Thoracic aorta (tissue), 2 donors: Measurements from ENCODE around the gene PROZ. TPM values are rescaled to one million over a fixed set of nuclear protein-coding genes. Genes with fewer than 3 reads are reported as not detected.

ENCODE experiments used
- ATAC-seq: fragments of 150-250 bp; one replicate; pipeline ENCODE4 v1.8.0; 2017; ENCODE audit warnings: low read depth; ENCODE audit not compliant: insufficient number of reproducible peaks, low FRiP score
- DNase-seq: peaks from one replicate; pipeline ENCODE4 v3.0.0-alpha.2; 2020; ENCODE audit warnings: low spot score
- H3K27ac ChIP-seq, 2 donors: fragments of 200-600 bp; sonication (generic); 1 replicate in 1 of 2; 2 replicates in 1 of 2; pipeline ENCODE4 v1.5.1; 2016; ENCODE audit warnings: mild to moderate bottlenecking in 2 of 2, moderate library complexity in 2 of 2
- H3K27me3 ChIP-seq: fragments of 200-600 bp; sonication (generic); replicated peaks from 2 replicates; pipeline ENCODE4 v1.6.0; 2016; ENCODE audit warnings: mild to moderate bottlenecking; ENCODE audit not compliant: insufficient read depth
- H3K36me3 ChIP-seq: fragments of 200-600 bp; sonication (generic); one replicate; pipeline ENCODE4 v1.5.1; 2016
- H3K4me1 ChIP-seq, 2 donors: fragments of 200-600 bp; sonication (generic); 1 replicate in 1 of 2; 2 replicates in 1 of 2; pipeline versions ENCODE4 v1.5.1 to v1.6.0; 2016; ENCODE audit warnings: low read depth in 2 of 2, mild to moderate bottlenecking in 1 of 2; ENCODE audit not compliant: control insufficient read depth in 1 of 2
- H3K4me3 ChIP-seq: fragments of 200-600 bp; sonication (generic); 2 replicates; pipeline ENCODE4 v1.5.1; 2016; ENCODE audit warnings: mild to moderate bottlenecking
- H3K9me3 ChIP-seq: fragments of 200-600 bp; sonication (generic); 2 replicates; pipeline ENCODE4 v1.5.1; 2016
- total RNA-seq, 2 donors: library from RNA; depleted of rRNA; stranded (reverse); fragments of >200 nt; gene quantifications; one replicate each; pipeline versions ENCODE4 v1.1.0 to v1.2.3, GENCODE V29; 2016
- TF ChIP-seq, protein P1 (sequence below): fragments of 200-600 bp; sonication (generic); IDR thresholded peaks from one replicate; pipeline ENCODE4 v1.5.1; 2019; ENCODE audit warnings: antibody characterized with exemption

PROZ gene
- total RNA-seq, 2 donors from 2014 or later, result not detected

DNA sequence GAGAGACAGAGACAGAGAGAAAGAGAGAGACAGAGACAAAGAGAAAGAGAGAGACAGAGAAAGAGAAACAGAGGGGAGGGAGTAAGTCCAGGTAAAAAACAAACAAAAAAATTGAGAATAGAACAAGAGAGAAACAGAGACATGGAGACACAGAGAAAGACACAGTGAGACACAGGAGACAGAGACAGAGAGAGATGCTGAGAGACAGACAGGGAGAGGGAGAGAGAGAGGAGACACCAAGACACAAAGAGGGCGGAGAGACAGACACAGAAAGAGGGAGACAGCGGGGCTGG is 5.8 kb upstream of the PROZ start:
- no peak overlapping the region for H3K27ac ChIP-seq
- no peaks in the 10 kb centered on the region for H3K27me3 ChIP-seq
- peaks cover 7 to 17% of the 10 kb centered on the region in 2 donors for H3K4me1 ChIP-seq
- no peaks in the 10 kb centered on the region for H3K9me3 ChIP-seq
- TF ChIP-seq, protein P1, sequence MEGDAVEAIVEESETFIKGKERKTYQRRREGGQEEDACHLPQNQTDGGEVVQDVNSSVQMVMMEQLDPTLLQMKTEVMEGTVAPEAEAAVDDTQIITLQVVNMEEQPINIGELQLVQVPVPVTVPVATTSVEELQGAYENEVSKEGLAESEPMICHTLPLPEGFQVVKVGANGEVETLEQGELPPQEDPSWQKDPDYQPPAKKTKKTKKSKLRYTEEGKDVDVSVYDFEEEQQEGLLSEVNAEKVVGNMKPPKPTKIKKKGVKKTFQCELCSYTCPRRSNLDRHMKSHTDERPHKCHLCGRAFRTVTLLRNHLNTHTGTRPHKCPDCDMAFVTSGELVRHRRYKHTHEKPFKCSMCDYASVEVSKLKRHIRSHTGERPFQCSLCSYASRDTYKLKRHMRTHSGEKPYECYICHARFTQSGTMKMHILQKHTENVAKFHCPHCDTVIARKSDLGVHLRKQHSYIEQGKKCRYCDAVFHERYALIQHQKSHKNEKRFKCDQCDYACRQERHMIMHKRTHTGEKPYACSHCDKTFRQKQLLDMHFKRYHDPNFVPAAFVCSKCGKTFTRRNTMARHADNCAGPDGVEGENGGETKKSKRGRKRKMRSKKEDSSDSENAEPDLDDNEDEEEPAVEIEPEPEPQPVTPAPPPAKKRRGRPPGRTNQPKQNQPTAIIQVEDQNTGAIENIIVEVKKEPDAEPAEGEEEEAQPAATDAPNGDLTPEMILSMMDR, result no peak
- H3K4me3 ChIP-seq, result peak overlapping the region; percentile 72
- ATAC-seq, result no peak
- no peaks in the 10 kb centered on the region for H3K36me3 ChIP-seq
- no peak for DNase-seq

DNA sequence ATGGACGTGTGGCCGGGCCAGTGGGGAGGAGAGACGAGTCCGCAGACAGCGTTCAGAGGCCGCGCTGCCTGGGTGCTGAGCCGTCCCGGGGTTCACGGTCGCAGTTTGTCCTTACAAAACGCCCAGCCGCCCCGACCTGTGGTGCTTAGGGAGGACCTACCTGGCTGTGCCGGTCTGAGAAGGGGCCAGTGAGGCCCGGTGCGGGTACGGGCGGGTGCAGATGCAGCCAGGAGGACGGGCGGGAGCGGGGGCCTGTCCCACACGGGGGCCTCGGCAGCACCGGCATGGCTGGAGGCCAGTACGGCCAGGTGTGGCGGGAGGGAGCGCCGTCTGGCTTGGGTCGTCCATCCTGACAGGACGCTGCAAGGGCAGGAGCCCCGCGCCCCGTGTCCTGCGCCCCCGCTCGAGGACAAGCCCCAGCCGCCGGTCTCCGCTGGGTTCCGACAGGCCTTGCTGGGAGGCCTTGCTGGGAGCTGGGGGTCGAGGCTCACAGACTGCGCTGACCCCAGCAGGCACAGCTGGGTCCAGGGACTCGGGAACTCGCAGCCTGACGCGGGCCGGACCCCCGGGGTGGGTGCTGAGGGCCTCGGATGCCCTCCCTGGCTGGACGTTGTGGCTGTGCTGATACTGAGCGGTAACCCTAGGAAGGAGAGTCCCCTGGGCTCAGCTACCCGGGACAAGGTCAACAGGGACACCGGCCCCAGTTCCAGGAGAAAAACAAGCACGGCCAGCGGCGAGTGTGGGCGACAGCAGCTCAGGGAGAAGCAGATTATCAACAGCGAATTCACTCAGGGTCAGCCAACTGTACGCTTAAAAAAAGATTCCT is 5.3 kb upstream of the PROZ start:
- H3K4me1 ChIP-seq, result peaks cover 7 to 17% of the 10 kb centered on the region in 2 donors
- H3K27me3 ChIP-seq, result no peaks in the 10 kb centered on the region
- ATAC-seq (peak; percentile 18), DNase-seq (no peak)
- H3K27ac ChIP-seq, result peak overlapping the region; percentile 36 to 65
- peak overlapping the region; percentile 72 for H3K4me3 ChIP-seq
- no peaks in the 10 kb centered on the region for H3K36me3 ChIP-seq
- H3K9me3 ChIP-seq, result no peaks in the 10 kb centered on the region
- TF ChIP-seq, protein P1, result no peak

DNA sequence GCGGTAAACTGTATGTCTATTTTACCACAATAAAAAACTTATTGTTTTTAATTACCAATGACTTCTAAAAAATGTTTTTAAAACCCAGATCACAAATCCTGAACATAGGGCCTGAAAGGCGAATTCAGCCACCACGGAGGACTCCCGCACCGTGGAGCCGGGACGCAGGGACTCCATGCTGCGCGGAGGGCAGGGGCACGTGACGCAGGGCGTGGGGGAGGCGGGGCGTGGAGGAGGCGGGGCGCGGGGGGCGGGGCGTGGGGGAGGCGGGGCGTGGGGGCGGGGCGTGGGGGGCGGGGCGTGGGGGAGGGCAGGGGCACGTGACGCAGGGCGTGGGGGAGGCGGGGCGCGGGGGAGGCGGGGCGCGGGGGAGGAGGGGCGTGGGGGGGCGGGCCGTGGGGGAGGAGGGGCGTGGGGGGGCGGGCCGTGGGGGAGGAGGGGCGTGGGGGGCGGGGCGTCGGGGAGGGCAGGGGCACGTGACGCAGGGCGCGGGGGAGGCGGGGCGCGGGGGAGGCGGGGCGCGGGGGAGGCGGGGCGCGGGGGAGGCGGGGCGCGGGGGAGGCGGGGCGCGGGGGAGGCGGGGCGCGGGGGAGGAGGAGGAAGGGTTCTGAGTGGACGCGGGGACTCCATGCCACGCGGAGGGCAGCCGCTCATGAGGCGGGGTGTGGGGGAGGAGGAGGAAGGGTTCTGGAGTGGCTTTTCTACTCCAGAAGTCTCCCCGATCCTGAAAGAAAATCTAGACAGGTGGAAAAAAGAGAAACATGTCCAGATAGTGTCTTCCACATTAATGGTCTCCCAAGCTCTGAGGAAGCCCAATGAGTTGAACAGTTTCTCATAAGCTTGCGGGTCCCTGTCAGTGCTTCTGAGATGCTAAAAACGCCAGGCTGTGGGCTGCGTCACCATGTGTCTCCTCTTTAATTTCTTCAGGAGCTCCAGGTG is 4.4 kb upstream of the PROZ start:
- Histone ChIP-seq H3K27me3 (no peaks in the 10 kb centered on the region), H3K9me3 (no peaks in the 10 kb centered on the region), H3K4me3 (peak overlapping the region; percentile 72), H3K27ac (peak overlapping the region; percentile 36 to 65), H3K4me1 (peaks cover 7 to 17% of the 10 kb centered on the region in 2 donors), H3K36me3 (no peaks in the 10 kb centered on the region)
- ATAC-seq (peak; percentile 37), DNase-seq (peak; percentile 38)
- TF ChIP-seq, protein P1, result no peak

DNA sequence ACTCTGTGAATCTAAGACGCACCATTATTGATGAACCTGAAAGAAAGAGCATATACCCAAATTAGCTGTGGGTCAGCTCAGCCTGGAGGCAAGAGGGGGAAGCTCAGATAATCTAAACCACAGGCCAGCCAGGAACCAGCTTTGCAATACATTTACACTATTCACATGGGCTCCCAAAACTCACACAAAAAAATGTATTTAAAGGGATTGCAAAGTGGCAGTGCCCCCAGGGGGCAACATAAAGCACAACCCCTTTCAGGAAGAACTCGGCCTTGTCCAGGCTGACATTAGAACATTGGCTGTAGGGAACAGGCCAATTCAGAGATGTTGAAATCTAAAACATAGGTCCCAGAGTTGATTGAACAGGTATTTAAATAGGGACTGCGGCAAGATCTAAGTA is 3.2 kb upstream of the PROZ start:
- TF ChIP-seq, protein P1, result no peak
- DNase-seq (no peak), ATAC-seq (no peak)
- Histone ChIP-seq H3K4me1 (peaks cover 7 to 17% of the 10 kb centered on the region in 2 donors), H3K36me3 (no peaks in the 10 kb centered on the region), H3K27ac (no peak overlapping the region), H3K4me3 (no peak overlapping the region), H3K27me3 (no peaks in the 10 kb centered on the region), H3K9me3 (no peaks in the 10 kb centered on the region)
